ENCODE data around the gene CDH22. TPM values are rescaled to one million over a fixed set of nuclear protein-coding genes. Genes with fewer than 3 reads are reported as not detected.

The CDH22 gene
- total RNA-seq, 2 experiments from 2014 or later, result not detected

DNA sequence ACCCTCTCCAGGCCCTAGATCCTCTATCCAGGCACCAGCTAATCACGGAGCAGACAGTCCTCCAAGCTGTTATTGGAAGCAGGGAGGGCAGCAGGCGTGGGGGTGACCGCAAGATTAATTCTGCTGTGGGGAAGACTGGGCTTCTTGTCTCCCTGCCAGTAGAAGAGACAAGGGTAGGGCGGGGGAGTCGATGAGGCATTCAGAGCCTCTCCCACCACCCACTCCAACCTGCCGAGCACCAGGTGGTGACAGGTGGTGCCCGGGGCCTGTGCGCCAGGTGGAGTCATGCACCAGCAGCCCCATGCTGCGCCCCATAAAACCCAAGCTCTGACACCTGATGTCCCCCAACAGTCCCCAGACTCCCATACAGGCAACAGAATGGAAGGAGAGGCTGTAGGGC, 89.6 kb downstream of the CDH22 start:
- Mint-ChIP-seq H3K36me3 (no peaks in the 10 kb centered on the region), H3K27ac (no peak overlapping the region), H3K4me1 (ENCODE audit: low read depth) (no peaks in the 10 kb centered on the region), H3K27me3 (no peaks in the 10 kb centered on the region), H3K4me3 (no peak overlapping the region), H3K9me3 (no peaks in the 10 kb centered on the region)
- ChIA-PET POLR2A (no interaction called here), CTCF (no interaction called here)
- intact Hi-C loops (cut with micrococcal nuclease), result no loop called here
- no peak for DNase-seq

DNA sequence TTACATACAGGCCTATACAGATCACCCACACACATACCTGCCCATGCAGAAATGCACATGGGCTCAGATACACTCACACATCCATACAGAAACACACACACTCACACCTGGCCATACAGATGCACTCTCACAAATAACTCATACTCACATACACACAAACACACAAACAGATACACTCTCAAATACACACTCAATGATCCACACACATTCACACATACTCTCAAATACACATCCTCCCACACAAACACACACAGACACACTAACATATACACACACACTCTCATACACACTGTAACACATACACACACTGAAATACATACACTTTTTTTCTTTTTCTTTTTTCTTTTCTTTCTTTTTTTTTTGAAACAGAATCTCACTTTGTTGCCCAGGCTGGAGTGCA, 90.7 kb downstream of the CDH22 start:
- intact Hi-C loops (cut with micrococcal nuclease), result no loop called here
- no peaks in the 10 kb centered on the region for H3K27me3 Mint-ChIP-seq
- no peaks in the 10 kb centered on the region for H3K4me1 Mint-ChIP-seq (ENCODE audit: low read depth)
- no peak overlapping the region for H3K27ac Mint-ChIP-seq
- DNase-seq, result no peak
- no peaks in the 10 kb centered on the region for H3K9me3 Mint-ChIP-seq
- CTCF ChIA-PET, result no interaction called here
- no peak overlapping the region for H3K4me3 Mint-ChIP-seq
- POLR2A ChIA-PET, result no interaction called here
- no peaks in the 10 kb centered on the region for H3K36me3 Mint-ChIP-seq

DNA sequence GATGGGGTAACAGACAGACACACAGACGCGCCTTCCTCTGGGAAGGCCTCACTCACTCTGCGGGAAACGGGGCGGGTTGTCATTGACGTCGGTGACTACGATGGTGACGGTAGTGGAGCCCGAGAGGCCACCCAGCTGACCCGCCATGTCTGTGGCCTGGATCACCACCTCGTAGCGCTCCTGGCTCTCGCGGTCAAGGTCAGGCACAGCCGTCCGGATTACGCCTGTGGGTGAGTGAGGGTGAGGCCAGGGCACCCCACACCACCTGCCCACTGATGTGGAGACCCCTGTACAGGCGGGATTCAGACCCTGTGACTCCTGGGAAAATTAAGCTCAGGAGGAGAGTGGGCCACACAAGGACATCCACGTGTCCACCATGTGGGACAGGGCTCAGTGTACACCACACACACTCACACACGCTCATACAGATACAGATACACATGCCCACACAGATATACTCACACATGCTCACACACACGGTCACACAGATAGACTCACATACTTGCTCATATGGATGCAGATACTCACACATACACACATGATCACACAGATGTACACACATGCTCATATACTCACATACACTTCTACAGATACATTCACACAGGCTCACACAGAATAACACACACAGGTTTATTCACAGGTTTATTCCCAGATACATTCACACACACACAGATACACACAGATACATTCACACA, 91.4 kb downstream of the CDH22 start:
- H3K4me1 Mint-ChIP-seq (ENCODE audit: low read depth), result no peaks in the 10 kb centered on the region
- POLR2A ChIA-PET, result no interaction called here
- peaks cover 5% of the 10 kb centered on the region for H3K27me3 Mint-ChIP-seq
- H3K36me3 Mint-ChIP-seq, result no peaks in the 10 kb centered on the region
- intact Hi-C loops (cut with micrococcal nuclease), result no loop called here
- DNase-seq, result no peak
- no peak overlapping the region for H3K4me3 Mint-ChIP-seq
- no peak overlapping the region for H3K27ac Mint-ChIP-seq
- no peaks in the 10 kb centered on the region for H3K9me3 Mint-ChIP-seq
- CTCF ChIA-PET, result no interaction called here

DNA sequence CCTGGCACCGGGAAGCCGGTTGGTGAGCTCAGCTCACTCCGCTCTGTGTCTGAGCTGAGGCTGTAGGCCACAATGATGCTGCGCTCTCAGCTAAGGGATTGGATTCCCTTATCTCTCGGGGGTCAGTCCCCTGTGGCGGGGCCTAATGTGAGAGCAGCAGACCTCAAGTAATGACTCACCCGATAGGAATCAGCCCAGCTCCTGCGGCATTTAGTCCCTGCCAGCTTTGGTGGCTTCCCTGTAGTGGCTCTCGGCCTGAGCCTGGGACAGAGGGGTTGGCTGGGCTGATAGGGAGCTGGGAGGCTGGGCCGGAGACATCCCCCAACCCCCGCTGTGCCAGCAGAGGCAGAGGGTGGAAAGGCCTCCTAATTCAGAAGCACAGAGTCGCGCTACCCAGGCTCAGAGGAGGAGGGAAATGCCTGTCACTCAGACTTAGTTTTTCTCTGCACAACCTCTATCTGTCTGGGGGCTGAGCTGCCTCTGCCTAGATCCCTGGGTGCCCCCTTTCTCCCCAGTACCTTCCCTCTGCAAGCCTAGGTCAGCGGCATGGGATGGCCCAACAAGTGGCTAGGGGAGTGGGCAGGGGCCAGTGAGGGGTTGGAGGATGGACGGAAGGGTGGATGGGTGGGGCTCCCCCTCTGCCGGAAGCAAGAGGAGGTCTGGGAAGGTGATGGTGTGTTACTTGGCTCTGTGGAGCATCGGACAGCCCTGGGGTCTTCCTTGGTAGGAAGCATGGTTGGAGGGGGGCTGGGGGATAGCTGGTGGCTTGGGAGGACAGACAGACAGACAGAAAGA, 92.2 kb downstream of the CDH22 start:
- H3K4me1 Mint-ChIP-seq (ENCODE audit: low read depth), result no peaks in the 10 kb centered on the region
- no peak for DNase-seq
- H3K9me3 Mint-ChIP-seq, result no peaks in the 10 kb centered on the region
- ChIA-PET CTCF (no interaction called here), POLR2A (no interaction called here)
- no peak overlapping the region for H3K4me3 Mint-ChIP-seq
- no peaks in the 10 kb centered on the region for H3K36me3 Mint-ChIP-seq
- no peak overlapping the region for H3K27ac Mint-ChIP-seq
- intact Hi-C loops (cut with micrococcal nuclease), result no loop called here
- peaks cover 8% of the 10 kb centered on the region for H3K27me3 Mint-ChIP-seq

DNA sequence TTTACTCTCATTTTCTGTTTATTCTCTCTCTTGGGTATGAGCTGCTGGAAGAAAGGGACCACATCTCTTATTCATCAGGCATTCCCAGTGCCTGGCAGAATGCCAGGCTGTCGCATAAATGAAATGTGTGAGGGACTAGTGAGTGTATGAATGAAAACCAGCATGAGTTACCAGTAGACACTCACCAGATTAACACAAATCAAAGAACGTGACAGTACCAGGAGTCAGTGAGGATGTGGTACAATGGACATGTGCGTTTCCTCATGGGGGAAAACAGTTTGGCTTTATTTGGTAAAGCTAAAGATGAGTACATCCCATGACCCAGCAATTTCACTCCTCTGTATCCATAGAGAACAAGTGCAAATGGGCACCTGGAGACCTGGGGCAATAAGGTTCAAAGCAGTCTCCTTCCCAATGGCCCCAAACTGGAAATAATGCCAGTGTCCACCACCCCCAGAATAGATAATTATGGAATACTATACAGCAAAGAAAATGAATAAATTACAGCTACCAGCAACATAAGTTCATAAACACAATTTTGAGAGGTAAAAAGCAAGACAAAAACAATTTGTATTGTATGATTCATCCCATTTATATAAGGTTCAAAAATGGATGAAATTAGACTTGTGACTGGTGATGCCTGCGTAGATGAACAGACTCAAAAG, 93.3 kb downstream of the CDH22 start:
- intact Hi-C loops (cut with micrococcal nuclease), result no loop called here
- Mint-ChIP-seq H3K27ac (no peak overlapping the region), H3K4me3 (no peak overlapping the region)

DNA sequence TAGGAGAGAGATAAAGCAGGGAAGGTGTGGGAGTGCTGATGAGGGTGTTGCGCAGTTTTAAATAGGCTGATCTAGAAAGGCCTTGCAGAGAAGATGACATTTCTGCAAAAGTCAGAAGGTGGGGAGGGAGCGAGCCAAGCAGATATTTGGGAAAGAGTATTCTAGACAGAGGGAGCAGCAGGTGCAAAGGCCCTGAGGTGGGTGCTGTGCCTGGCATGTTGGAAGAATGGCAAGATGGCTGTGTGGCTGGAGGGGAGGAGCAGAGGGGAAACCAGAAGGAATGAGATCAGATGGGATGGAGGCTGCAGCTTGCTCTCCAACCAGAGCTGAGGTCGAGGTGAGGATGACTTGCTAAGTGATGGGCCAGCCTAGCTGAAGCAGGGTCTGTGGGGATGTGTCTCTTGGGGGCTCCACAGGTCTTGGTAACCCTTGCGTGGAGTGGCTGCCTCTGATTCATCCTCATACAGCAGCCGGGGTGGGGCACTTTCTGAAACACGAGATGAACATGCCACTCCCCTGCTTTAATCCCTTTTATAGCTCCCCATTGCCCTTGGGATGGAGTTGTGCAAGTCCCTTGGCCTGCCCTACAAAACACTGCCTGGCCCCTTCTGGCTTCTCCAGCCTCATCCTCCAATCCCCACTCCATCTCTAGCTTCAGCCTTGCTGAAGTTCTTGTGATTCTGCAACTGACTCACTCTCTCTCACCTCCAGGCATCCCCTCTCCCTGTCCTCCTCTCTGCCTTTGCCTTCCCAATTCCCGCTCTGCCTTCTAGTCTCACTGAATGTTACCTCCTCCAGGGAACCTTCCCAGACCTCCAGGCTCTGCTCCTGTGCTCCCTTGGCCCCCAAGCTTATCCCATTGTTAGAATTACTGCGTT, 94.1 kb downstream of the CDH22 start:
- intact Hi-C loops (cut with micrococcal nuclease), result no loop called here
- Mint-ChIP-seq H3K9me3 (no peaks in the 10 kb centered on the region), H3K27me3 (peaks cover 20% of the 10 kb centered on the region), H3K36me3 (no peaks in the 10 kb centered on the region), H3K4me3 (no peak overlapping the region), H3K27ac (no peak overlapping the region), H3K4me1 (ENCODE audit: low read depth) (no peaks in the 10 kb centered on the region)
- DNase-seq, result no peak
- POLR2A ChIA-PET, result no interaction called here
- CTCF ChIA-PET, result no interaction called here

More for the DNA sequence above, 93.3 kb downstream of the CDH22 start:
- no peak for DNase-seq
- Mint-ChIP-seq H3K9me3 (no peaks in the 10 kb centered on the region), H3K27me3 (peaks cover 14% of the 10 kb centered on the region), H3K4me1 (ENCODE audit: low read depth) (no peaks in the 10 kb centered on the region), H3K36me3 (no peaks in the 10 kb centered on the region)
- ChIA-PET CTCF (no interaction called here), POLR2A (no interaction called here)

DNA sequence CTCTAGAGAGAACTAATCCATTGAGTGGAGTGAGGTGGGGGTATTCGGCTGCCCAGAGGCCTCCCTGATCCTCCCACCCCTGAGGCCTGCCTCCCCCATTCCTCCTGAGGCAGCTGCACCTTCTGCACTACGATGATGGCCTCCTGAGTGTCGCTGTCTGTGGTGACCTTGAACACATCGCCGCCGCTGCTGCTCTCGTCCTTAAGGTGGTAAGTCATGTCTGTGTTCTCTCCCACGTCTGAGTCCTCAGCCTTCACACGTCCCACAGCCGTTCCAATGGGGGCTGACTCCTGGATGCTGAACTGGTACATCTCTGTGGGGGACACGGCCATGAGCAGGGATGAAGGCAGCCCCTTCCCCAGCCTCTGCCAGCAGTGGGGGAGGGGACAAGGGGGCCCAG, 95.4 kb downstream of the CDH22 start:
- Mint-ChIP-seq H3K36me3 (no peaks in the 10 kb centered on the region), H3K27ac (no peak overlapping the region), H3K27me3 (peaks cover 24% of the 10 kb centered on the region), H3K4me1 (ENCODE audit: low read depth) (no peaks in the 10 kb centered on the region), H3K4me3 (no peak overlapping the region), H3K9me3 (no peaks in the 10 kb centered on the region)
- ChIA-PET POLR2A (no interaction called here), CTCF (no interaction called here)
- no peak for DNase-seq
- intact Hi-C loops (cut with micrococcal nuclease), result no loop called here

DNA sequence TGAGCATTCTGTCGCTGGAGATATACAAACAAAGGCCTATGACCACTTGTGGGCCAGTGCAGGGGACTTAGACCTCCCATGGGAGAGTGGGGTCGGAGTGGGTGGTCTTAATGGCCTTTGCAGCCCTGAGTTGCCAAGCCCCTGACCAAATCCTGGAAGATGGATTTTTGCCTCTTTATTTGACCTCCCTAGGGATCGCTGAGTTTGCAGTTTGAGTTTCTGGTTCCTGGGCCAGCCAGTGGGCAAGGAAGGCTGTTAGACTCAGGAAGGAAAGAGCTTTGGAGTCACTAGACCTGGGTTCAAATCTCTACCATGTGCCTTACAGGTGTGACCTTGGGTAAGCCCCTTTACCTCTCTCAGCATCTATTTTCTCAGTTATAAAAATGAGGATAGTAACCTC, 96.0 kb downstream of the CDH22 start:
- DNase-seq, result no peak
- peaks cover 24% of the 10 kb centered on the region for H3K27me3 Mint-ChIP-seq
- ChIA-PET CTCF (no interaction called here), POLR2A (no interaction called here)
- no peaks in the 10 kb centered on the region for H3K9me3 Mint-ChIP-seq
- H3K36me3 Mint-ChIP-seq, result no peaks in the 10 kb centered on the region
- no peak overlapping the region for H3K4me3 Mint-ChIP-seq
- no peaks in the 10 kb centered on the region for H3K4me1 Mint-ChIP-seq (ENCODE audit: low read depth)
- H3K27ac Mint-ChIP-seq, result no peak overlapping the region
- intact Hi-C loops (cut with micrococcal nuclease), result no loop called here

DNA sequence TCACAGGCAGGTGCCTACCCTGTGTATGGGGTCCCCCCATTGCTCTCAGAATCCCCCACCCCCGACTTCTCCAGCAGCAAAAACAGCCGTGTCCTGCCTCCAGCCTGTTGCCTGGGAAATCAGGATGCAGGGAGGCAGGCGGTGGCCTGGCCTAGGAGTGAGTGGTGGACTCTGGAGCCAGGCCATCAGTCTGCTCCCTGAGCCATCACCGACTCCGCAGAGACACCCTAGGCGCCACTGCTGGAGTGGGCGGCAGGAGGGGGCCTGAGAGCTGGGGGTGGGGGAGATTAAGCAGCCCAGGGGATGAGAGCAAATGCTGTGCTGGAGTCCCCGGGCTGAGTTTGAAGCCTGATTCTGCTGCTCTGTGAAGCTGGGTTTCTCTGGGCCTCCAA, 97.0 kb downstream of the CDH22 start:
- Mint-ChIP-seq H3K4me1 (ENCODE audit: low read depth) (peaks cover 6% of the 10 kb centered on the region), H3K9me3 (no peaks in the 10 kb centered on the region), H3K27ac (no peak overlapping the region), H3K36me3 (no peaks in the 10 kb centered on the region), H3K4me3 (no peak overlapping the region), H3K27me3 (peaks cover 24% of the 10 kb centered on the region)
- no peak for DNase-seq
- CTCF ChIA-PET, result interaction anchor here (0.6 kb wide), 1 partner anchor 97 kb away, joined by 3 read pairs; no protein-coding TSS in a partner anchor
- POLR2A ChIA-PET, result no interaction called here
- intact Hi-C loops (cut with micrococcal nuclease), result no loop called here

DNA sequence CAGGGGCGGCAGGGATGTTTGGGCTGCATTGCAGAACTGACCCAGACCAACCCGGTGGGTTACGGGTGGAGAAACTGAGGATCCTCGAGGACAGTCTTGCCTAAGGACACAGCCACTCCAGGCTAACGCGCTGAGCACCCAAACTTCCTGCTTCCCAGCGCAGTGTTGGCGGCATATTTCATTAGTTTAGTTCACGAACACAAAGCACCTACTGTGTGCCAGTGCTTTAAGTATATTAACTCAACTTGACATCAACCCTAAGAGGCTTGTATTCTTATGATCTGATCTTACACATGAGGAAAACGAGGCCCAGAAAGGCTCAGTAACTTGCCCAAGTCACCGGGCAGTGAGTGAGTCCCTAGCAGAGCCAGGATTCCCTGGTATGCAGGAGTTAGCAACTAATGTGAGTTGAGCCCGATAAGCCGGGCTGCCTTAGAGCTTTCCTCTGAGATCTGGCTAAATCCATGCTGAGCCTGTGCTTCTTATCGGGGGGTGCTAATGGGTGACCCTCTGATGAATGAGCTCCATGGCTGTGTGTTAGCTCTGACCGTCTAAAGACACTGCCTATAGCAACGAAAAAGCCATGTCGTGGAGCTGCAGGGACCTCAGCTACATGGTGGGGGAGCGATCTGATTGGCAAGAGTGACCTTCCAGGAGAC, 97.5 kb downstream of the CDH22 start:
- POLR2A ChIA-PET, result no interaction called here
- DNase-seq, result no peak
- no peak overlapping the region for H3K27ac Mint-ChIP-seq
- peaks cover 24% of the 10 kb centered on the region for H3K27me3 Mint-ChIP-seq
- peaks cover 11% of the 10 kb centered on the region for H3K4me1 Mint-ChIP-seq (ENCODE audit: low read depth)
- H3K36me3 Mint-ChIP-seq, result no peaks in the 10 kb centered on the region
- CTCF ChIA-PET, result interaction anchor here (0.6 kb wide), 1 partner anchor 97 kb away, joined by 3 read pairs; no protein-coding TSS in a partner anchor
- no peak overlapping the region for H3K4me3 Mint-ChIP-seq
- intact Hi-C loops (cut with micrococcal nuclease), result no loop called here
- H3K9me3 Mint-ChIP-seq, result no peaks in the 10 kb centered on the region

DNA sequence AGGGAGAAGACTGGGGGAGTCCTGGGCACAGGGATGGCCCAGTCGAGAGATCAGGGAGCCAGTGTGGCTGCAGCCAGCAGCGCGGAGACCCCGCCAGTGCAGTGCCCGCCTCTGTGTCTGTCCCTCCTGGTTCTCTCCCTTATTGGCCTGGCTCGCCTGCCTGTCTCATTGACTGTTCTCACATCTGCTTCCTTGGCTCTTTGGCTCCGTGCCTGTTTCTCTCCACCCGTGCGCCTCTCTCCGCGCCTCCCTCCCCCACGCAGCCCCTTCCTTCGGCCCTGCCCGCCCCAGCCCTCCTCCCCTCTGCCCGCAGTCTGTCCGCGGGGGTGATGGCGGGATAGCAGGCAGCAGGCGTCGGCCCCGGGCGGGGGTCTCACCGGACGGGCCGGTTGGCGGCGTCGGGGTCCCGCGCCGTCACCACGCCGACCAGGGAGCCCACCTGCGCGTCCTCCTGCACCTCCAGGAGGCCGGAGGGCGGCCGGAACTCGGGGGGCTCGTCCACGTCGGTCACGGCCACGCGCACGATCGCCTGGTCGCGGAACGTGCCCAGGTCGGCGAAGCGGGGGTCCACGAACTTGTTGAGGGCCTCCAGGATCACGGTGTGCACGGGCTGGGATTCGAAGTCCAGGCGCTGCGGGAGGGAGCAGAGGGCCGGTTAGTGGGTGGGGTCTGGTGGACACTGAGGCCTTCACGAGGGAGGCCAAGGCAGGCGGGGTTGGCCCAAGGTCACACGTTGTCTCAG, 98.2 kb downstream of the CDH22 start:
- H3K4me3 Mint-ChIP-seq, result no peak overlapping the region
- peaks cover 24% of the 10 kb centered on the region for H3K27me3 Mint-ChIP-seq
- no peak for DNase-seq
- ChIA-PET POLR2A (no interaction called here), CTCF (no interaction called here)
- no peaks in the 10 kb centered on the region for H3K36me3 Mint-ChIP-seq
- no peak overlapping the region for H3K27ac Mint-ChIP-seq
- peaks cover 18% of the 10 kb centered on the region for H3K4me1 Mint-ChIP-seq (ENCODE audit: low read depth)
- no peaks in the 10 kb centered on the region for H3K9me3 Mint-ChIP-seq
- intact Hi-C loops (cut with micrococcal nuclease), result no loop called here

Data from activated CD4-positive, alpha-beta memory T cell treated with anti-CD3 and anti-CD28 coated beads for 36 hours (primary cell).